Stimulated activated CD8-positive, alpha-beta memory T cell treated with anti-CD3 and anti-CD28 coated beads, Interleukin-4, amount 100 ng/mL, for 1 hour (primary cell): Measurements from ENCODE around the gene DHTKD1.

Source experiments
- DNase-seq, 2 donors: peaks; one replicate each; pipeline ENCODE4 v3.0.0-alpha.2; 2020; ENCODE audit warnings: low read depth in 2 of 2, low spot score in 1 of 2

The DHTKD1 gene, protein sequence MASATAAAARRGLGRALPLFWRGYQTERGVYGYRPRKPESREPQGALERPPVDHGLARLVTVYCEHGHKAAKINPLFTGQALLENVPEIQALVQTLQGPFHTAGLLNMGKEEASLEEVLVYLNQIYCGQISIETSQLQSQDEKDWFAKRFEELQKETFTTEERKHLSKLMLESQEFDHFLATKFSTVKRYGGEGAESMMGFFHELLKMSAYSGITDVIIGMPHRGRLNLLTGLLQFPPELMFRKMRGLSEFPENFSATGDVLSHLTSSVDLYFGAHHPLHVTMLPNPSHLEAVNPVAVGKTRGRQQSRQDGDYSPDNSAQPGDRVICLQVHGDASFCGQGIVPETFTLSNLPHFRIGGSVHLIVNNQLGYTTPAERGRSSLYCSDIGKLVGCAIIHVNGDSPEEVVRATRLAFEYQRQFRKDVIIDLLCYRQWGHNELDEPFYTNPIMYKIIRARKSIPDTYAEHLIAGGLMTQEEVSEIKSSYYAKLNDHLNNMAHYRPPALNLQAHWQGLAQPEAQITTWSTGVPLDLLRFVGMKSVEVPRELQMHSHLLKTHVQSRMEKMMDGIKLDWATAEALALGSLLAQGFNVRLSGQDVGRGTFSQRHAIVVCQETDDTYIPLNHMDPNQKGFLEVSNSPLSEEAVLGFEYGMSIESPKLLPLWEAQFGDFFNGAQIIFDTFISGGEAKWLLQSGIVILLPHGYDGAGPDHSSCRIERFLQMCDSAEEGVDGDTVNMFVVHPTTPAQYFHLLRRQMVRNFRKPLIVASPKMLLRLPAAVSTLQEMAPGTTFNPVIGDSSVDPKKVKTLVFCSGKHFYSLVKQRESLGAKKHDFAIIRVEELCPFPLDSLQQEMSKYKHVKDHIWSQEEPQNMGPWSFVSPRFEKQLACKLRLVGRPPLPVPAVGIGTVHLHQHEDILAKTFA

DNA sequence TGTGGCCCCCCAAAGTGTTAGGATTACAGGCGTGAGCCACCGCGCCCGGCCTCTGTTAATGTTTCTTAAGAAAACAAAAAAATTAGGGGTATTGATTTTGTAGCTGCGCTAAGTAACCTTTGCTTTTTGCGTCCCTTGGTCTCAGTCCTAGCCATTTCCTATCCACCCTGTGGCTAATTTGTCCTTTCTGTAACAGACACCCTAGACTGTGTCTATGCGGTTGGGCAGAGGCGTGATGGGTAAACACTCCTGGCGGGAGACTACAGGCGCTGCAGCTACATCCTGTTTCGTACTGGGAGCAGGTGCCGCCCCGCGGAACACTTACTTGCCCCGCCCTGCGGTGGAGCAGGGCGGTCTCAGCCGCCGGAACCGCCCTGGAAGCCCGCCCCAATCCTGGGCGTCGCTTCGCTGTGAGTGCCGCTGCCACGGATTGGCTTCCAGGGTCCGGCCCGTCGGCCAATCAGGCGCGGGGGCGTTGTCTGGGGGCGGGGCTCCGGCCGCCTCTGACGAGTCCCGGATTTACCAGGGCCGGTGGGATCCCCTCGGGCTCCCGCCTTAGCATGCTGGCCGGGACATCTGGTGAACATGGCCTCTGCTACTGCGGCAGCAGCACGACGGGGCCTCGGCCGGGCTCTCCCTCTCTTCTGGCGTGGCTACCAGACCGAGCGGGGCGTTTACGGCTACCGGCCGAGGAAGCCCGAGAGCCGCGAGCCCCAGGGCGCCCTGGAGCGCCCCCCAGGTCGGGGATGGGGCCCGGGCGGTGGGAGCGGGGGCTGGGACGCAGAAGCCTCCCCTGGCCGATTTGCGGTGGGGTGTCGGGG is at the start of gene DHTKD1:
DHTKD1 (plus strand) TSS at position 506 of the 821 bp plus-strand sequence; CDS start at position 586, 80 bp downstream.
- peak; percentile 95 to 97 for DNase-seq

DNA sequence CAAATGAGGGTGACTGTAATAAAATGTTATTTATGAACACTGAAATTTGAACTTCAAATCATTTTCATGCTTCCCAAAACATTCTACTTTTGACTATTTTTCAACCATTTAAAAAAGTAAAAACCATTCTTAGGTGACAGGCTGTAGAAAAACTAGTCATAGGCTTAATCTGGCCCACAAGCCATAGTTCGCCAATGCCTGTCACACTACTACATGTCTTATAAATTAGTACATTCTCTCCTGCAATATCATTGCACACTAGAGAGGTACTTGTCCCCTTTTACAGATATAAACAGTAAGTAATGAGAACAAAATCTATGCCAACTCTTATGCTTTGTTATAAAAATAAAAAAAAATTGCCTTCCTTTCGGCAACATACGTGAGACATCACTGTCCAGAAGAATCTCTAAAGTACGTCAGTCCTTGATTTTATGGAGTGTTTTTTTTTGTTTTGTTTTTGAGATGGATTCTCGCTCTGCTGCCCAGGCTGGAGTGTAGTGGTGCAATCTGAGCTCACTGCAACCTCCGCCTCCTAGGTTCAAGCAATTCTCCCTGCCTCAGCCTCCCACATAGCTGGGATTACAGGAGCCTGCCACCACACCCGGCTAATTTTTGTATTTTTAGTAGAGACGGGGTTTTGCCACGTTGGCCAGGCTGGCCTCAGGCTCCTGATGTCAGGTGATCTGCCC is 49.3 kb upstream of the DHTKD1 start:
- no peak for DNase-seq

GRCh38 chr10:12020574-12020973 is 48.2 kb upstream of the DHTKD1 start:
- DNase-seq = no peak

- no peak for DNase-seq
These were observed 46.0 kb upstream of the DHTKD1 start for GRCh38 chr10:12022580-12023257.

- no peak for DNase-seq
These were observed 43.2 kb upstream of the DHTKD1 start for GRCh38 chr10:12025591-12025990.

DNA sequence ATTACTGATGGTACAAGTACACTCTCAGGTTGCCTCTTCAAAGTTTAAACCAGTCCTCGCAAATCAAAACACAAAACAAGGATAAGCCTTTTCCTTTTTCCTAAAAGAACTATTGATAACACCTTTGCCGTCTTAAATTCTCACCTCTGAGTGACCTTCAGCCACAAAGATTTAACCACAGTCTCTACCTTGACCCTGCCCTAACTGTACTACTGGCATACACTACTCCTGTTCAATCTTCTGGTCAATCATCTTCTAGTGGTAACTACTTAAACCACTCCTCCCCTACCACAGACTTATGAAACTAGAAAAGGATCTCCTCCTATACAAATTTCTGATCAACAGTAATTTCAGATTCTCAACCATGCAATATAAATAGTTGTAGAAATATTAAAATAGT is 41.2 kb upstream of the DHTKD1 start:
- DNase-seq = no peak

DNA sequence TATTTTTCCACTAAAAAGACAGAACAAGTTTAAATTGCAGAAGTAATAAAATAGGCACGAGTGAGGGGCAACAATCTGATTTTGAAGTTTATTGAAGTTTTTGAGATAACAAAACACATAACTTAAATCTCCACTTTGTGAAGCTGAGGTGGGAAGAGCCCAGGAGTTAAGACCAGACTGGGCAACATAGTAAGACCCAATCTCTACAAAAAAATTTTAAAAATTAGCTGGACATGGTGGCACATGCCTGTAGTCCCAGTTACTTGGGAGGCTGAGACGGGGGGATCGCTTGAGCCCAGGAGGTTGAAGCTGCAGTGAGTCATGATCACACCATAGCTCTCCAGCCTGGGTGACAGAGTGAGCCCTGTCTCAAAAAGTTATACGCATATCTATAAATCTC is 37.4 kb upstream of the DHTKD1 start:
- no peak for DNase-seq

DNA sequence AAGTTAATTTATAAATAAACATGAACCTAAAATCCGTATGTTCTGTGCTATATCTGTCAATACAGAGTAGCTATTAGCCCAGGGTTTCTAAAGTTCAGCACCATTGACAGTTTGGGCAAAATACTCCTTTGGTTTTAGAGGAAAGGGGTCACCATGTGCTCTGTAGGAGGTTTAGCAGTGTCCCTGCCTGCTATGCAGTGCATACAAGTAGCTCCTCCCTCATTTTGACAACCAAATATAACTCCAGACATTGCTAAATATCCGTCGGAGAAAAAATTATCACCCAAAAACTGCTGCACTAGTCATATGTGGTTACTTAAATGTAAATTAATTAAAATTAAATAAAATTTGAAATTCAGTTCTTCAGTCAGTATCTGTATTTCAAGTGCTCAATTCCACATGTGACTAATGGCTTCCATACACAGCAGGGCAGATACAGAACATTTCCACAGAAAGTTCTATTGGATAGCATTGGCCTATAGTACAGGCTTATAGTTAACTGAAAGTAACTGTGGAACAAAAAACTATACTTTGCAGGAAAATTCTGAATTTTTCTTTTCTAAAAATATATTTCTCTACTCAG is 32.6 kb upstream of the DHTKD1 start:
- no peak for DNase-seq

GRCh38 chr10:12041766-12042408 is 26.9 kb upstream of the DHTKD1 start:
- DNase-seq = no peak

- DNase-seq = no peak
These were observed 26.4 kb upstream of the DHTKD1 start for GRCh38 chr10:12042409-12042796.

DNA sequence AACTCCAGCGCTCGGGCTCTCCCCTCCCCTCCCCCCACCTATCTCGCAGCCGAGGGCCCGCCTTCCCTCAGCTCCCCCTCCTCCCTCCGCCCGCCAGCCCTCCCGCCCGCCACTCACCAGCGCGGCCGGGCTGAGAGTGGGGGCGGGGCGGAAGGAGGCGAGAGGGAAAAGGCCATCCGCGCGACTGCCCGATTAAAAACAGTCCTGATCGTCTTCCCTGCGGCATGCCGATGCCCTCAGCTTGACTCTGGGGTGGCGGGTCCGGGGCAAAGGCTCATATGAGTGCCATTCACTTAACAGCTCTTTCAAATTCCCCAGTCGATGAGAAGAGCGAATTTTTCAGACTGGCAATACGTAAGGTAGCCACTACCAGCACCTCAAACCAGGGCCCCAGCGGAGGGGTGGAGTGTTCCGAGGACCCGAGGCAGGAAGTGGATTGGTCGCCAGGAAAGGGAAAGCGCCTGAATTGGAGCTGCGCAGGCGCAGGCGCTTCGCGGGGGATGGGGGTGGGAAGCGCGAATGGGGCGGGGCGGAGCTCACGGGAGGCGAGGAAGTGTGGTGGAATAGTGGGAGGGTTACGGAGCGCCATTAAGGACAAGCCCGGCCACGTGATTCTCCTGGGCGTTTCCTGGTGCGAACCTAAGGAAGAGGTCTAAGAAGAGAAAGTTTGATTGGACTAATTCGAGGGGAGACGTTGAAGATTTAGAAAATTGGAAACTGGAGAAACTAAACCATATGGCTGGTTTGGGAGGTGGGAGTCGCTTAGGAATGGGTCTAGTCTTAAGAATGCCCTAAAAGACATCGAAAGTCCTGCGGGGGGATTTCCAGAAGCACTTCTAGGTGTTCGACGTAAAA is 25.7 kb upstream of the DHTKD1 start, which contains the start of gene UPF2:
UPF2 (minus strand) TSS at position 13 of the 855 bp plus-strand sequence. CDS start 7,386 bp downstream, outside the sequence.
- peak; percentile 89 to 95 for DNase-seq

GRCh38 chr10:12045596-12045995 is 23.2 kb upstream of the DHTKD1 start:
- DNase-seq = no peak

GRCh38 chr10:12048547-12048946 is 20.2 kb upstream of the DHTKD1 start:
- no peak for DNase-seq

- no peak for DNase-seq
These were observed 18.2 kb upstream of the DHTKD1 start for GRCh38 chr10:12050528-12050927.

DNA sequence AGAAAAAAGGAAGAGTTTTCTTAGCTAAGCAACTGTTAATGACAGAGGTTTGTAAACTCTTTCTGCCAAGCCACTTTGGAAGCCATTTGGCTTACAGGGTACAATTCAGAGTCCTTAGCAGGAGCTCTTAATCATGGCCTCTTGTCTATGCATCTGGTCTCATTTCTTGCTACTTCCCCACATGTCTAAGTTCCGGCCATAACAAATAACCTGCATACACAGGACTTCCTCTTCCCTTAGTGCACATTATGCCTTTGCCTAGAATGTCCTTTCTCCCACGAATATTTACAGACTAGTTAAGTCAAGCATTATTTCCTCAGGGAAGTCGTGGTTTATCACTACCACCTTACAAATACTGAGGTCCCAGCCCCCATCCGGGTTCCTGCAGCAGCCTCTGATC is 17.5 kb upstream of the DHTKD1 start:
- DNase-seq = no peak

- DNase-seq = no peak
These were observed 13.0 kb upstream of the DHTKD1 start for GRCh38 chr10:12055732-12056131.

- no peak for DNase-seq
These were observed 12.0 kb upstream of the DHTKD1 start for GRCh38 chr10:12056748-12057147.

- no peak for DNase-seq
These were observed 7.6 kb upstream of the DHTKD1 start for GRCh38 chr10:12061124-12061523.
